ENCODE measurements around the gene MTA3. TPM values are rescaled to one million over a fixed set of nuclear protein-coding genes. Genes with fewer than 3 reads are reported as not detected.

Gene MTA3
- total and polyA plus RNA-seq, 2 donors (not counting 3 experiments of a cell fraction or from before 2014, with no cell fraction given), result 36.3 to 53.3 TPM

DNA sequence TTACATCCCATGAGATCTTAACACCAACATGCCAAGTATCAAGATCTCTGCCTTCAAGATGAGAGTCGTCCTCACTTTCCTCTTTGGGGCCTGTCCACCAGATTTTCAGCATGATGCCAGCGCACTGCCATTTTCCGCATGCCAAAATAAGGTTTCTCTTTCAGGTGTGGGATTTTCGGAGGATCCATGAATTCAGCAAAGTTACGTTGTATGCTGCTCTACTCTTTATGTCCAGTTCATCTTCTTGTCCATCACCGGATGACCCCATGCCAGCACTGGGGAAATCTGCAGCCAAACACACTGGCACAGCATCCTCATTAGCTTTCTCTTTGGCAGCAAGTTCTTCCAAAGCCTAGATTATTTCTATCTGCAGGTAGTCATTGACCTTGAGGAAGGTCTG lies 228.8 kb downstream of the MTA3 start:
- H3K4me1 ChIP-seq (ENCODE audit: control insufficient read depth, extremely low read depth, insufficient read depth, low read length), result peaks cover 4% of the 10 kb centered on the region
- no peaks in the 10 kb centered on the region for H3K9me1 ChIP-seq (replicated peaks; ENCODE audit: control insufficient read depth, extremely low read depth, insufficient read depth, low read length)
- H3K27me3 ChIP-seq (ENCODE audit: control insufficient read depth in 2 of 2, insufficient read depth in 2 of 2, low read length in 2 of 2), result peaks cover 2 to 11% of the 10 kb centered on the region in 2 experiments
- H3K4me3 ChIP-seq (replicated peaks in 1 of 3; ENCODE audit: insufficient read depth in 1 of 3, low read depth in 1 of 3, low read length in 3 of 3), result no peak overlapping the region
- H3K27ac ChIP-seq (ENCODE audit: insufficient read depth, low read depth, low read length), result no peak overlapping the region
- FAIRE-seq (no peak), DNase-seq (ENCODE audit: low read depth, low spot score) (no peak)
- H3K36me3 ChIP-seq (ENCODE audit: control insufficient read depth in 2 of 2, extremely low read depth in 1 of 2, insufficient read depth in 2 of 2, low read length in 2 of 2), result no peaks in the 10 kb centered on the region
- no peaks in the 10 kb centered on the region for H4K20me1 ChIP-seq (replicated peaks; ENCODE audit: control insufficient read depth, extremely low read depth, insufficient read depth, low read length)
- BruUV-seq (replicated peaks), result no TSS peak
- intact Hi-C loops (cut with micrococcal nuclease), result no loop called here
- no peak overlapping the region for H2AFZ ChIP-seq (ENCODE audit: low read depth, low read length)
- H3K79me2 ChIP-seq (ENCODE audit: control insufficient read depth, insufficient read depth, low read length), result no peaks in the 10 kb centered on the region
- no peaks in the 10 kb centered on the region for H3K9me3 ChIP-seq (replicated peaks; ENCODE audit: control insufficient read depth, insufficient read depth, low read length)
- ChIA-PET POLR2A (no interaction called here), CTCF (interaction anchor here (1.2 kb wide), 1 partner anchor 13 kb away, joined by 3 read pairs; no protein-coding TSS in a partner anchor)
- no peak overlapping the region for H3K4me2 ChIP-seq (ENCODE audit: insufficient read depth, low read length)
- dilution Hi-C loops (cut with MboI; ENCODE audit: extremely low pct_ligation_motif_present, low sequenced_read_pairs), result no loop called here
- no peak overlapping the region for H3K9ac ChIP-seq (replicated peaks; ENCODE audit: extremely low read depth, insufficient read depth, low read length)
- TF ChIP-seq FOS (IDR thresholded peaks at IDR 0.05; ENCODE audit: borderline replicate concordance, insufficient read depth, low read length) (no peak), MYC (IDR thresholded peaks at IDR 0.05; ENCODE audit: low read depth, low read length) (no peak), JUN (IDR thresholded peaks at IDR 0.05; ENCODE audit: borderline replicate concordance, insufficient read depth, insufficient read length, low read depth) (no peak), GATA2 (IDR thresholded peaks at IDR 0.05; ENCODE audit: insufficient read depth, insufficient read length, low read depth, low read length) (no peak), POLR2A (IDR thresholded peaks at IDR 0.05; ENCODE audit: low read depth, low read length) (no peak), POLR2AphosphoS5 (IDR thresholded peaks at IDR 0.05; ENCODE audit: insufficient read depth, low read depth, low read length) (no peak), EZH2 (IDR thresholded peaks at IDR 0.05; ENCODE audit: borderline replicate concordance, low read depth, low read length, severe bottlenecking) (no peak)
- TF ChIP-seq, protein P1, sequence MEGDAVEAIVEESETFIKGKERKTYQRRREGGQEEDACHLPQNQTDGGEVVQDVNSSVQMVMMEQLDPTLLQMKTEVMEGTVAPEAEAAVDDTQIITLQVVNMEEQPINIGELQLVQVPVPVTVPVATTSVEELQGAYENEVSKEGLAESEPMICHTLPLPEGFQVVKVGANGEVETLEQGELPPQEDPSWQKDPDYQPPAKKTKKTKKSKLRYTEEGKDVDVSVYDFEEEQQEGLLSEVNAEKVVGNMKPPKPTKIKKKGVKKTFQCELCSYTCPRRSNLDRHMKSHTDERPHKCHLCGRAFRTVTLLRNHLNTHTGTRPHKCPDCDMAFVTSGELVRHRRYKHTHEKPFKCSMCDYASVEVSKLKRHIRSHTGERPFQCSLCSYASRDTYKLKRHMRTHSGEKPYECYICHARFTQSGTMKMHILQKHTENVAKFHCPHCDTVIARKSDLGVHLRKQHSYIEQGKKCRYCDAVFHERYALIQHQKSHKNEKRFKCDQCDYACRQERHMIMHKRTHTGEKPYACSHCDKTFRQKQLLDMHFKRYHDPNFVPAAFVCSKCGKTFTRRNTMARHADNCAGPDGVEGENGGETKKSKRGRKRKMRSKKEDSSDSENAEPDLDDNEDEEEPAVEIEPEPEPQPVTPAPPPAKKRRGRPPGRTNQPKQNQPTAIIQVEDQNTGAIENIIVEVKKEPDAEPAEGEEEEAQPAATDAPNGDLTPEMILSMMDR (IDR thresholded peaks at IDR 0.05; ENCODE audit: extremely low read depth in 1 of 2, insufficient read depth in 1 of 2, low read depth in 1 of 2, low read length in 2 of 2), result no peak
- TF ChIP-seq, protein P2, sequence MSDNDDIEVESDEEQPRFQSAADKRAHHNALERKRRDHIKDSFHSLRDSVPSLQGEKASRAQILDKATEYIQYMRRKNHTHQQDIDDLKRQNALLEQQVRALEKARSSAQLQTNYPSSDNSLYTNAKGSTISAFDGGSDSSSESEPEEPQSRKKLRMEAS (IDR thresholded peaks at IDR 0.05; ENCODE audit: insufficient read depth, insufficient read length), result no peak

Data from endothelial cell of umbilical vein (primary cell).